Measurements from ENCODE around the gene LTO1.

Gene LTO1

GRCh38 chr11:69674886-69675714 lies at the start of gene LTO1:
LTO1 (minus strand) TSS chr11:69675353; CDS start chr11:69675239, 114 bp downstream.
- intact Hi-C loops (cut with micrococcal nuclease), result no loop called here
- H3K36me3 Mint-ChIP-seq (ENCODE audit: low read depth), result peaks cover 44% of the 10 kb centered on the region
- peak within 1 kb of the TSS; percentile 95 for H3K4me3 Mint-ChIP-seq
- no peaks in the 10 kb centered on the region for H3K9me3 Mint-ChIP-seq
- peaks cover 37% of the 10 kb centered on the region for H3K4me1 Mint-ChIP-seq (ENCODE audit: low read depth)
- H3K27me3 Mint-ChIP-seq, result peaks cover 15% of the 10 kb centered on the region
- peak within 1 kb of the TSS; percentile 90 for H3K27ac Mint-ChIP-seq

- no peaks in the 10 kb centered on the region for H3K9me3 Mint-ChIP-seq
- no peaks in the 10 kb centered on the region for H3K36me3 Mint-ChIP-seq (ENCODE audit: low read depth)
- intact Hi-C loops (cut with micrococcal nuclease), result no loop called here
- H3K27ac Mint-ChIP-seq, result no peak overlapping the region
- H3K4me1 Mint-ChIP-seq (ENCODE audit: low read depth), result no peaks in the 10 kb centered on the region
- no peak overlapping the region for H3K4me3 Mint-ChIP-seq
- peaks cover 74% of the 10 kb centered on the region for H3K27me3 Mint-ChIP-seq
These were observed 46.6 kb upstream of the LTO1 start for GRCh38 chr11:69721745-69722144.

- Mint-ChIP-seq H3K27me3 (peaks cover 70% of the 10 kb centered on the region), H3K27ac (no peak overlapping the region), H3K4me3 (no peak overlapping the region), H3K4me1 (ENCODE audit: low read depth) (no peaks in the 10 kb centered on the region), H3K36me3 (ENCODE audit: low read depth) (no peaks in the 10 kb centered on the region), H3K9me3 (no peaks in the 10 kb centered on the region)
- intact Hi-C loops (cut with micrococcal nuclease), result no loop called here
These were observed 46.0 kb upstream of the LTO1 start for GRCh38 chr11:69721106-69721505.

GRCh38 chr11:69718912-69719311 lies 43.8 kb upstream of the LTO1 start:
- Mint-ChIP-seq H3K27ac (no peak overlapping the region), H3K27me3 (peaks cover 59% of the 10 kb centered on the region)

GRCh38 chr11:69718147-69718546 lies 43.0 kb upstream of the LTO1 start:
- no peaks in the 10 kb centered on the region for H3K9me3 Mint-ChIP-seq
- H3K27me3 Mint-ChIP-seq, result peaks cover 56% of the 10 kb centered on the region
- H3K27ac Mint-ChIP-seq, result no peak overlapping the region
- H3K4me1 Mint-ChIP-seq (ENCODE audit: low read depth), result no peaks in the 10 kb centered on the region
- intact Hi-C loops (cut with micrococcal nuclease), result no loop called here
- no peaks in the 10 kb centered on the region for H3K36me3 Mint-ChIP-seq (ENCODE audit: low read depth)
- H3K4me3 Mint-ChIP-seq, result no peak overlapping the region

More at GRCh38 chr11:69718912-69719311, 43.8 kb upstream of the LTO1 start:
- no peaks in the 10 kb centered on the region for H3K36me3 Mint-ChIP-seq (ENCODE audit: low read depth)
- intact Hi-C loops (cut with micrococcal nuclease), result no loop called here
- no peaks in the 10 kb centered on the region for H3K9me3 Mint-ChIP-seq
- no peaks in the 10 kb centered on the region for H3K4me1 Mint-ChIP-seq (ENCODE audit: low read depth)
- no peak overlapping the region for H3K4me3 Mint-ChIP-seq

GRCh38 chr11:69716891-69717747 lies 42.0 kb upstream of the LTO1 start:
- no peaks in the 10 kb centered on the region for H3K36me3 Mint-ChIP-seq (ENCODE audit: low read depth)
- H3K4me1 Mint-ChIP-seq (ENCODE audit: low read depth), result peaks cover 9% of the 10 kb centered on the region
- H3K4me3 Mint-ChIP-seq, result no peak overlapping the region
- H3K9me3 Mint-ChIP-seq, result no peaks in the 10 kb centered on the region
- peaks cover 48% of the 10 kb centered on the region for H3K27me3 Mint-ChIP-seq
- intact Hi-C loops (cut with micrococcal nuclease), result no loop called here
- H3K27ac Mint-ChIP-seq, result no peak overlapping the region

GRCh38 chr11:69716099-69716498 lies 40.9 kb upstream of the LTO1 start:
- Mint-ChIP-seq H3K4me3 (no peak overlapping the region), H3K27me3 (peaks cover 42% of the 10 kb centered on the region)
- intact Hi-C loops (cut with micrococcal nuclease), result no loop called here

GRCh38 chr11:69715446-69715845 lies 40.3 kb upstream of the LTO1 start:
- Mint-ChIP-seq H3K4me1 (ENCODE audit: low read depth) (peaks cover 13% of the 10 kb centered on the region), H3K27me3 (peaks cover 36% of the 10 kb centered on the region), H3K27ac (no peak overlapping the region), H3K4me3 (no peak overlapping the region), H3K9me3 (no peaks in the 10 kb centered on the region), H3K36me3 (ENCODE audit: low read depth) (no peaks in the 10 kb centered on the region)
- intact Hi-C loops (cut with micrococcal nuclease), result no loop called here

More at GRCh38 chr11:69716099-69716498, 40.9 kb upstream of the LTO1 start:
- Mint-ChIP-seq H3K36me3 (ENCODE audit: low read depth) (no peaks in the 10 kb centered on the region), H3K4me1 (ENCODE audit: low read depth) (peaks cover 13% of the 10 kb centered on the region), H3K9me3 (no peaks in the 10 kb centered on the region), H3K27ac (no peak overlapping the region)

GRCh38 chr11:69711822-69712801 lies 37.0 kb upstream of the LTO1 start:
- Mint-ChIP-seq H3K27me3 (peaks cover 25% of the 10 kb centered on the region), H3K4me3 (no peak overlapping the region), H3K27ac (no peak overlapping the region)

GRCh38 chr11:69708736-69709401 lies 33.7 kb upstream of the LTO1 start:
- Mint-ChIP-seq H3K36me3 (ENCODE audit: low read depth) (no peaks in the 10 kb centered on the region), H3K27me3 (peaks cover 53% of the 10 kb centered on the region), H3K4me1 (ENCODE audit: low read depth) (peaks cover 22% of the 10 kb centered on the region), H3K4me3 (no peak overlapping the region), H3K9me3 (no peaks in the 10 kb centered on the region), H3K27ac (no peak overlapping the region)
- intact Hi-C loops (cut with micrococcal nuclease), result no loop called here

More at GRCh38 chr11:69711822-69712801, 37.0 kb upstream of the LTO1 start:
- Mint-ChIP-seq H3K4me1 (ENCODE audit: low read depth) (peaks cover 13% of the 10 kb centered on the region), H3K36me3 (ENCODE audit: low read depth) (no peaks in the 10 kb centered on the region), H3K9me3 (no peaks in the 10 kb centered on the region)
- intact Hi-C loops (cut with micrococcal nuclease), result no loop called here

GRCh38 chr11:69707176-69707575 lies 32.0 kb upstream of the LTO1 start:
- intact Hi-C loops (cut with micrococcal nuclease), result no loop called here
- Mint-ChIP-seq H3K4me1 (ENCODE audit: low read depth) (peaks cover 13% of the 10 kb centered on the region), H3K9me3 (no peaks in the 10 kb centered on the region), H3K36me3 (ENCODE audit: low read depth) (no peaks in the 10 kb centered on the region), H3K4me3 (no peak overlapping the region), H3K27me3 (peaks cover 68% of the 10 kb centered on the region), H3K27ac (no peak overlapping the region)

- peaks cover 9% of the 10 kb centered on the region for H3K4me1 Mint-ChIP-seq (ENCODE audit: low read depth)
- no peaks in the 10 kb centered on the region for H3K9me3 Mint-ChIP-seq
- peaks cover 74% of the 10 kb centered on the region for H3K27me3 Mint-ChIP-seq
- intact Hi-C loops (cut with micrococcal nuclease), result no loop called here
- H3K36me3 Mint-ChIP-seq (ENCODE audit: low read depth), result no peaks in the 10 kb centered on the region
- H3K27ac Mint-ChIP-seq, result no peak overlapping the region
- no peak overlapping the region for H3K4me3 Mint-ChIP-seq
These were observed 31.0 kb upstream of the LTO1 start for GRCh38 chr11:69705901-69706787.
